Neural progenitor cell (in vitro differentiated cells): ENCODE data around the gene SNIP1. TPM values are rescaled to one million over a fixed set of nuclear protein-coding genes. Genes with fewer than 3 reads are reported as not detected.
A peak's percentile ranks its signal among the peaks of the same experiment; 100 is the strongest.
"Not testable (repeated sequence)": the region's sequence is repeated elsewhere in the genome, so short reads cannot be mapped to it uniquely, and the experiment has no call there.

ENCODE experiments used
- DNase-seq: peaks from one replicate; pipeline ENCODE4 v3.0.0-alpha.2; 2016; ENCODE audit warnings: low spot score
- H2AFZ ChIP-seq: fragments of 200-600 bp; sonication (generic); replicated peaks from 2 replicates; pipeline ENCODE4 v1.6.1; 2016; ENCODE audit warnings: antibody characterized with exemption
- H3F3A ChIP-seq: fragments of 200-600 bp; sonication (generic); 2 replicates; pipeline ENCODE4 v1.6.1; 2016; ENCODE audit warnings: antibody characterized with exemption, low read depth
- H3K27ac ChIP-seq: fragments of 200-600 bp; sonication (generic); 2 replicates; pipeline ENCODE4 v1.5.1; 2016; ENCODE audit warnings: mild to moderate bottlenecking
- H3K27me3 ChIP-seq: fragments of 200-600 bp; sonication (generic); 2 replicates; pipeline ENCODE4 v1.6.1; 2016; ENCODE audit warnings: mild to moderate bottlenecking, moderate library complexity
- H3K36me3 ChIP-seq: fragments of 200-600 bp; sonication (generic); 2 replicates; pipeline ENCODE4 v1.5.1; 2016
- H3K4me1 ChIP-seq: fragments of 200-600 bp; sonication (generic); 2 replicates; pipeline ENCODE4 v1.6.1; 2016; ENCODE audit warnings: mixed run types
- H3K4me2 ChIP-seq: fragments of 200-600 bp; sonication (generic); 2 replicates; pipeline ENCODE4 v1.6.1; 2016
- H3K4me3 ChIP-seq: fragments of 200-600 bp; sonication (generic); 2 replicates; pipeline ENCODE4 v1.5.1; 2016
- H3K79me2 ChIP-seq: fragments of 200-600 bp; sonication (generic); 2 replicates; pipeline ENCODE4 v1.6.1; 2016; ENCODE audit warnings: low read depth
- H3K9ac ChIP-seq: fragments of 200-600 bp; sonication (generic); 2 replicates; pipeline ENCODE4 v1.6.1; 2016
- H3K9me3 ChIP-seq: fragments of 200-600 bp; sonication (generic); 2 replicates; pipeline ENCODE4 v1.5.1; 2016; ENCODE audit warnings: low read depth
- H4K20me1 ChIP-seq: fragments of 200-600 bp; sonication (generic); 2 replicates; pipeline ENCODE4 v1.6.1; 2016; ENCODE audit warnings: low read depth
- H3K27ac Mint-ChIP-seq: 3 replicates; pipeline ENCODE4 v1.8.0; 2021; ENCODE audit warnings: mixed read lengths
- H3K27me3 Mint-ChIP-seq: 2 replicates; pipeline ENCODE4 v1.8.0; 2022; ENCODE audit warnings: low read depth, mild to moderate bottlenecking, inconsistent platforms, moderate library complexity, mixed read lengths; ENCODE audit not compliant: insufficient read depth
- H3K36me3 Mint-ChIP-seq: 3 replicates; pipeline ENCODE4 v1.8.0; 2021; ENCODE audit warnings: mixed read lengths
- H3K4me1 Mint-ChIP-seq: 3 replicates; pipeline ENCODE4 v1.8.0; 2021; ENCODE audit warnings: mixed read lengths
- H3K4me3 Mint-ChIP-seq: 3 replicates; pipeline ENCODE4 v1.8.0; 2021; ENCODE audit warnings: mild to moderate bottlenecking, moderate library complexity, mixed read lengths
- H3K9me3 Mint-ChIP-seq: 3 replicates; pipeline ENCODE4 v1.8.0; 2020; ENCODE audit warnings: mixed read lengths
- CTCF ChIP-seq: fragments of 200-600 bp; sonication (generic); IDR thresholded peaks from 2 replicates; pipeline ENCODE4 v1.5.1; 2017; ENCODE audit warnings: antibody characterized with exemption, mild to moderate bottlenecking
- EZH2 ChIP-seq: fragments of 200-600 bp; sonication (generic); IDR thresholded peaks from 2 replicates; pipeline ENCODE4 v1.6.1; 2017; ENCODE audit warnings: antibody characterized with exemption, mild to moderate bottlenecking, moderate library complexity
- EZH2phosphoT487 ChIP-seq: fragments of 200-600 bp; sonication (generic); IDR thresholded peaks from 2 replicates; pipeline ENCODE4 v1.6.1; 2017; ENCODE audit warnings: antibody characterized with exemption
- total RNA-seq: library from RNA; depleted of rRNA; stranded (reverse); fragments of >200 nt; gene quantifications from 2 replicates; pipeline ENCODE4 v1.2.3, GENCODE V29; 2015; ENCODE audit warnings: low replicate concordance

Gene SNIP1
- total RNA-seq, 1 donor from 2014 or later = 15.4 TPM

GRCh38 chr1:37593726-37594125, 39.6 kb upstream of the SNIP1 start:
- Mint-ChIP-seq H3K36me3 (peaks cover 13% of the 10 kb centered on the region), H3K27ac (no peak overlapping the region), H3K27me3 (peaks cover 6% of the 10 kb centered on the region), H3K4me1 (peaks cover 28% of the 10 kb centered on the region), H3K4me3 (peak overlapping the region; percentile 64), H3K9me3 (no peaks in the 10 kb centered on the region)
- no peak overlapping the region for H3K4me3 ChIP-seq
- no peaks in the 10 kb centered on the region for H3K9me3 ChIP-seq
- no peak overlapping the region for H2AFZ ChIP-seq
- TF ChIP-seq EZH2 (no peak), CTCF (no peak), EZH2phosphoT487 (no peak)
- no peaks in the 10 kb centered on the region for H3K36me3 ChIP-seq
- H3K4me2 ChIP-seq = peak overlapping the region; percentile 91
- peaks cover 35% of the 10 kb centered on the region for H3K79me2 ChIP-seq
- H3K4me1 ChIP-seq = peaks cover 7% of the 10 kb centered on the region
- H4K20me1 ChIP-seq = peaks cover 38% of the 10 kb centered on the region
- H3K27ac ChIP-seq = no peak overlapping the region
- H3K9ac ChIP-seq = no peak overlapping the region
- DNase-seq = no peak
- no peaks in the 10 kb centered on the region for H3F3A ChIP-seq
- peaks cover 27% of the 10 kb centered on the region for H3K27me3 ChIP-seq

- no peak overlapping the region for H3K9ac ChIP-seq
- no peaks in the 10 kb centered on the region for H3K4me1 ChIP-seq
- DNase-seq = no peak
- no peak overlapping the region for H3K27ac ChIP-seq
- no peaks in the 10 kb centered on the region for H3K27me3 ChIP-seq
- H4K20me1 ChIP-seq = peaks cover 26% of the 10 kb centered on the region
- no peaks in the 10 kb centered on the region for H3K9me3 ChIP-seq
- Mint-ChIP-seq H3K4me1 (peaks cover 1% of the 10 kb centered on the region), H3K9me3 (no peaks in the 10 kb centered on the region), H3K27ac (no peak overlapping the region), H3K36me3 (peaks cover 25% of the 10 kb centered on the region), H3K4me3 (no peak overlapping the region), H3K27me3 (no peaks in the 10 kb centered on the region)
- H3K36me3 ChIP-seq = peaks cover 18% of the 10 kb centered on the region
- H2AFZ ChIP-seq = no peak overlapping the region
- H3K79me2 ChIP-seq = peaks cover 17% of the 10 kb centered on the region
- H3K4me3 ChIP-seq = no peak overlapping the region
- H3F3A ChIP-seq = no peaks in the 10 kb centered on the region
- no peak overlapping the region for H3K4me2 ChIP-seq
- TF ChIP-seq EZH2phosphoT487 (no peak), CTCF (no peak), EZH2 (no peak)
Measured at GRCh38 chr1:37588939-37589338, 34.8 kb upstream of the SNIP1 start.

- DNase-seq, H3K27me3 Mint-ChIP-seq, H3K4me1 Mint-ChIP-seq, H3F3A ChIP-seq, H3K4me3 Mint-ChIP-seq, H3K27me3 ChIP-seq, H3K9ac ChIP-seq, H3K9me3 ChIP-seq, H3K79me2 ChIP-seq, H3K4me2 ChIP-seq, H3K27ac ChIP-seq, H3K4me3 ChIP-seq, H3K9me3 Mint-ChIP-seq, H4K20me1 ChIP-seq, H2AFZ ChIP-seq, H3K4me1 ChIP-seq, H3K27ac Mint-ChIP-seq: not testable (repeated sequence)
- H3K36me3 Mint-ChIP-seq = peaks cover 27% of the 10 kb centered on the region
- H3K36me3 ChIP-seq = peaks cover 27% of the 10 kb centered on the region
Measured at GRCh38 chr1:37584544-37584943, 30.5 kb upstream of the SNIP1 start.

- Histone ChIP-seq H3K4me1 (no peaks in the 10 kb centered on the region), H3K27me3 (no peaks in the 10 kb centered on the region), H3K4me3 (no peak overlapping the region), H3K27ac (no peak overlapping the region), H2AFZ (no peak overlapping the region), H4K20me1 (peaks cover 3% of the 10 kb centered on the region), H3K9me3 (no peaks in the 10 kb centered on the region), H3K4me2 (no peak overlapping the region), H3F3A (no peaks in the 10 kb centered on the region), H3K36me3 (peaks cover 2% of the 10 kb centered on the region), H3K9ac (no peak overlapping the region), H3K79me2 (no peaks in the 10 kb centered on the region)
- no peak overlapping the region for H3K4me3 Mint-ChIP-seq
- no peaks in the 10 kb centered on the region for H3K9me3 Mint-ChIP-seq
- no peak for DNase-seq
- TF ChIP-seq EZH2phosphoT487 (no peak), CTCF (no peak), EZH2 (no peak)
- no peak overlapping the region for H3K27ac Mint-ChIP-seq
- peaks cover 28% of the 10 kb centered on the region for H3K36me3 Mint-ChIP-seq
- H3K27me3 Mint-ChIP-seq = no peaks in the 10 kb centered on the region
- H3K4me1 Mint-ChIP-seq = no peaks in the 10 kb centered on the region
Measured at GRCh38 chr1:37575692-37576091, 21.6 kb upstream of the SNIP1 start.
